Memory B cell (primary cell): Measurements from ENCODE around the gene NTN5.
"Not testable (repeated sequence)": the region's sequence is repeated elsewhere in the genome, so short reads cannot be mapped to it uniquely, and the experiment has no call there.

ENCODE experiments used
- ATAC-seq: fragments of 150-1000 bp; cut with Tn5 transposase; 2 replicates; pipeline ENCODE4 v1.10.0; 2021; ENCODE audit warnings: low read depth, mild to moderate bottlenecking, moderate library complexity
- DNase-seq, 2 donors: peaks; one replicate each; pipeline ENCODE4 v3.0.0; 2022; ENCODE audit warnings: low spot score in 2 of 2
- H3K27ac Mint-ChIP-seq: one replicate; pipeline ENCODE4 v1.8.0; 2022; ENCODE audit warnings: mild to moderate bottlenecking, moderate library complexity, mixed read lengths
- H3K27me3 Mint-ChIP-seq: one replicate; pipeline ENCODE4 v1.8.0; 2022; ENCODE audit warnings: mixed read lengths
- H3K36me3 Mint-ChIP-seq: one replicate; pipeline ENCODE4 v1.8.0; 2022; ENCODE audit warnings: mild to moderate bottlenecking, mixed read lengths
- H3K4me1 Mint-ChIP-seq: one replicate; pipeline ENCODE4 v1.8.0; 2022; ENCODE audit warnings: mixed read lengths
- H3K4me3 Mint-ChIP-seq: one replicate; pipeline ENCODE4 v1.8.0; 2022; ENCODE audit warnings: mild to moderate bottlenecking, moderate library complexity, mixed read lengths
- H3K9me3 Mint-ChIP-seq: one replicate; pipeline ENCODE4 v1.8.0; 2022; ENCODE audit warnings: mixed read lengths

The NTN5 gene

DNA sequence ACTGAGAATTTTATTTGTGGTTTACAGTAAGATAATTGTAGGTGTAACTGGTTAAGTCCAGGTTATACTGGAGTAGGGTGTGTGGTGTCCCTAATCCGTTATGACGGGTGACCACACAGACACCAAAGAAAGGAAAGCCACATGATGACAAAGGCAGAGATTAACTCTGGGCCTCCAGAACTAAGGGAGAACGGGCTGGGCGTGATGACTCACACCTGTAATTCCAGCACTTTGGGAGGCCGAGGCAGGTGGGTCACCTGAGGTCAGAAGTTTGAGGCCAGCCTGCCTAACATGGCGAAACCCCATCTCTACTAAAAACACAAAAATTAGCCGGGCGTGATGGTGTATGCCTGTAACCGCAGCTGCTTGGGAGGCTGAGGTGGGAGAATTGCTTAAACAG, 12.8 kb upstream of the NTN5 start:
- H3K4me1 Mint-ChIP-seq, result no peaks in the 10 kb centered on the region
- no peaks in the 10 kb centered on the region for H3K36me3 Mint-ChIP-seq
- no peak for ATAC-seq
- no peak for DNase-seq
- H3K27ac Mint-ChIP-seq, result no peak overlapping the region
- no peaks in the 10 kb centered on the region for H3K27me3 Mint-ChIP-seq
- no peaks in the 10 kb centered on the region for H3K9me3 Mint-ChIP-seq
- no peak overlapping the region for H3K4me3 Mint-ChIP-seq

- ATAC-seq (no peak), DNase-seq (no peak)
- peak overlapping the region; percentile 24 for H3K4me3 Mint-ChIP-seq
- no peaks in the 10 kb centered on the region for H3K9me3 Mint-ChIP-seq
- H3K27me3 Mint-ChIP-seq, result peaks cover 1% of the 10 kb centered on the region
- no peak overlapping the region for H3K27ac Mint-ChIP-seq
- H3K36me3 Mint-ChIP-seq, result no peaks in the 10 kb centered on the region
- H3K4me1 Mint-ChIP-seq, result no peaks in the 10 kb centered on the region
Observed at GRCh38 chr19:48683349-48683748, 10.5 kb upstream of the NTN5 start.

GRCh38 chr19:48681127-48681470, 8.3 kb upstream of the NTN5 start:
- DNase-seq, result no peak
- ATAC-seq, result peak; percentile 21

GRCh38 chr19:48680436-48681126, 7.8 kb upstream of the NTN5 start:
- Mint-ChIP-seq H3K4me3 (no peak overlapping the region), H3K27ac (no peak overlapping the region), H3K36me3 (no peaks in the 10 kb centered on the region), H3K9me3 (no peaks in the 10 kb centered on the region), H3K27me3 (peaks cover 1% of the 10 kb centered on the region), H3K4me1 (no peaks in the 10 kb centered on the region)
- no peak for ATAC-seq
- no peak for DNase-seq

More at GRCh38 chr19:48681127-48681470, 8.3 kb upstream of the NTN5 start:
- H3K27ac Mint-ChIP-seq, result no peak overlapping the region
- H3K9me3 Mint-ChIP-seq, result no peaks in the 10 kb centered on the region
- no peak overlapping the region for H3K4me3 Mint-ChIP-seq
- H3K27me3 Mint-ChIP-seq, result peaks cover 1% of the 10 kb centered on the region
- no peaks in the 10 kb centered on the region for H3K36me3 Mint-ChIP-seq
- H3K4me1 Mint-ChIP-seq, result no peaks in the 10 kb centered on the region

DNA sequence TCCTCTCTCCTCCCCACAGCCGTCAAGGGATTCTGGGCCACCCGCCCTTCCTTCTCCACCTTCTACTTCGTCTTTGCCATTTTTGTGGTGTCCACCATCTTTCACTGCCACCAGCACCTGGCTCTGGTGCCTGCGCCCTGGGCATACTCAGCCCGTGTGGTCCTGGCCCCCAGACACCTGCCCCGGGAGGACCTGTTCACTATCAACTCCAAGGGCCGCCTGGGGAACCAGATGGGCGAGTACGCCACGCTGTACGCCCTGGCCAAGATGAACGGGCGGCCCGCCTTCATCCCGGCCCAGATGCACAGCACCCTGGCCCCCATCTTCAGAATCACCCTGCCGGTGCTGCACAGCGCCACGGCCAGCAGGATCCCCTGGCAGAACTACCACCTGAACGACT, 7.2 kb upstream of the NTN5 start:
- H3K36me3 Mint-ChIP-seq, DNase-seq, H3K9me3 Mint-ChIP-seq, H3K27me3 Mint-ChIP-seq, H3K4me3 Mint-ChIP-seq, H3K4me1 Mint-ChIP-seq, ATAC-seq, H3K27ac Mint-ChIP-seq: not testable (repeated sequence)

- DNase-seq, result no peak
- no peak overlapping the region for H3K27ac Mint-ChIP-seq
- no peaks in the 10 kb centered on the region for H3K36me3 Mint-ChIP-seq
- no peaks in the 10 kb centered on the region for H3K9me3 Mint-ChIP-seq
- H3K4me3 Mint-ChIP-seq, result no peak overlapping the region
- ATAC-seq, result no peak
- peaks cover 6% of the 10 kb centered on the region for H3K4me1 Mint-ChIP-seq
- peaks cover 3% of the 10 kb centered on the region for H3K27me3 Mint-ChIP-seq
Observed at GRCh38 chr19:48678201-48678600, 5.4 kb upstream of the NTN5 start.

- H3K4me3 Mint-ChIP-seq, result no peak overlapping the region
- ATAC-seq (no peak), DNase-seq (no peak)
- peaks cover 6% of the 10 kb centered on the region for H3K4me1 Mint-ChIP-seq
- H3K36me3 Mint-ChIP-seq, result no peaks in the 10 kb centered on the region
- no peaks in the 10 kb centered on the region for H3K9me3 Mint-ChIP-seq
- peaks cover 3% of the 10 kb centered on the region for H3K27me3 Mint-ChIP-seq
- H3K27ac Mint-ChIP-seq, result no peak overlapping the region
Observed at GRCh38 chr19:48676887-48677286, 4.1 kb upstream of the NTN5 start.

DNA sequence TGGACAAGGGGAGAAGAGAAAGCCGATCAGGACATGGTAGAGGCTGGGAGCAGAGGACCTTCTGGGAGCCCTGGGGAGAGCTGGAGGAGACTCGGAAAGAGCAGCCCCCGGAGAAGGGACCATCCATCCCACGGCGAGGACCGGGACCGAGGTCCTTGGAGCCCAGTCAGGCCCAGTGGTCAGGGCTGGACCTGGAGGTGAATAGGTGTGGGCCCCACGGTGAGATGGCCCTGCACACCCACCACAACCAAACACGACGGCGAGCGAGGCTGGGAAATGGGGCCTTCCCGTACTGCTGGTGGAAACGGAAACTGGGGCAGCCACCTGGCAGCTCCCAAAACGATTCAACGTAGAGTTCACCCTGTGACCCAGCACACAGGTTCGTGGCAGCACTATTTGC, 3.7 kb upstream of the NTN5 start:
- Mint-ChIP-seq H3K27ac (no peak overlapping the region), H3K4me1 (peaks cover 6% of the 10 kb centered on the region), H3K36me3 (no peaks in the 10 kb centered on the region), H3K9me3 (no peaks in the 10 kb centered on the region), H3K27me3 (peaks cover 3% of the 10 kb centered on the region), H3K4me3 (no peak overlapping the region)
- ATAC-seq (no peak), DNase-seq (no peak)

DNA sequence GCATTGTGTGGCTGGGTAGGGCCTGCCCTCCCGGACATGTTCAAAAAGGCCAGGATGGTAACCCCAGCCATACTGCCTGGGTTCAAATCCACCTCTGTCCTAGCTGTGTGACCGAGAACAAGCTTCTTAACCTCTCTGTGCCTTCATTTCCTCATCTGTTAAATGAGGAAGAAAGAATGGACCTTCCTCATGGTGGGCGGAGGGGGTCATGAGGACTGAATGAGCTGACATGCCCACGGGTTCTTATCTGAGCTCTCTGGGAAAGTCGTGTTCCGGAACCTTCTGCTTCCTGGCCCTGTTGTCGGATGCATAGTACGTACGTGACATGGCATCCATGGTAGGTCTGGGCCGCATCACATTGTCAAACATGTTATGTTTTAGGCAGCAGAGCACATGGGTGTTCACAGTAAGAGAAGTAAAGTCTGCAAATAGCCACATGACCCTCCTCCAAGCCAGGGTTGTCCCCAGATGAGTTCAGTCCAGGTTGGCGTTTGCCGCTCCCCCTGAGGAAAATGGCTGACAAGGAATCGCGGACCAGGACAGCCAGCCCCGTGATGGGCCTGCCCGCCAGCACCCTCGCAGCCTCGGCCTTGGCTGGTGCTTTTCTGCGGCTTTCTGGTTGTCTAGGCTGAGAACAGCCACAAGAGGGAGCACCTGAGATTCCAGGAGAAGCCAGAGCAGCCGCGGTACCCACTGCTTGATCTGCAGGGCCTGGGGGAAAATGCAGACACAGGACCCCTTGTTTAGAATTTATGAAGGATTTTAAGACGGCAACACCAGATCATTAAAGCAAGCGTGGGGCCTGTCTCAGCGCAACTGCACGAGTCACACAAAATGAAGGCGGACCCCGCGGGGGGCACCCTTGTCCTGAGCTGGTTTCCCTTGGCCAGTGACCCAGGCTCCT, 2.4 kb upstream of the NTN5 start:
- Mint-ChIP-seq H3K27ac (no peak overlapping the region), H3K27me3 (peaks cover 3% of the 10 kb centered on the region)
- peak; percentile 97 for ATAC-seq

GRCh38 chr19:48674216-48674809, 1.5 kb upstream of the NTN5 start:
- no peak for ATAC-seq
- no peak for DNase-seq
- Mint-ChIP-seq H3K9me3 (peaks cover 5% of the 10 kb centered on the region), H3K36me3 (no peaks in the 10 kb centered on the region), H3K4me3 (no peak overlapping the region), H3K4me1 (peaks cover 13% of the 10 kb centered on the region), H3K27me3 (peaks cover 2% of the 10 kb centered on the region), H3K27ac (no peak overlapping the region)

More for the DNA sequence above, 2.4 kb upstream of the NTN5 start:
- Mint-ChIP-seq H3K4me1 (peaks cover 6% of the 10 kb centered on the region), H3K4me3 (no peak overlapping the region), H3K9me3 (no peaks in the 10 kb centered on the region), H3K36me3 (no peaks in the 10 kb centered on the region)
- DNase-seq, result peak; percentile 77 to 80

GRCh38 chr19:48673436-48674100, 751 bp upstream of the NTN5 start:
- Mint-ChIP-seq H3K4me1 (peaks cover 16% of the 10 kb centered on the region), H3K9me3 (peaks cover 8% of the 10 kb centered on the region), H3K36me3 (no peaks in the 10 kb centered on the region), H3K27me3 (peaks cover 2% of the 10 kb centered on the region), H3K27ac (no peak overlapping the region), H3K4me3 (no peak overlapping the region)
- DNase-seq (no peak), ATAC-seq (no peak)

GRCh38 chr19:48671446-48671995, 1.3 kb downstream of the NTN5 start:
- ATAC-seq (no peak), DNase-seq (no peak)
- Mint-ChIP-seq H3K27ac (no peak overlapping the region), H3K4me1 (peaks cover 16% of the 10 kb centered on the region), H3K4me3 (no peak overlapping the region), H3K27me3 (peaks cover 2% of the 10 kb centered on the region), H3K9me3 (peaks cover 8% of the 10 kb centered on the region), H3K36me3 (no peaks in the 10 kb centered on the region)

- Mint-ChIP-seq H3K36me3 (no peaks in the 10 kb centered on the region), H3K4me1 (peaks cover 16% of the 10 kb centered on the region), H3K27me3 (peaks cover 2% of the 10 kb centered on the region), H3K9me3 (peaks cover 8% of the 10 kb centered on the region), H3K27ac (no peak overlapping the region), H3K4me3 (no peak overlapping the region)
- ATAC-seq (no peak), DNase-seq (no peak)
Observed at GRCh38 chr19:48670699-48671445, 1.9 kb downstream of the NTN5 start.
